ENCODE measurements around the gene SRGAP3.

GRCh38 chr3:9135930-9136525, 113.4 kb downstream of the SRGAP3 start:
- TF ChIP-seq CTCF (IDR thresholded peaks at IDR 0.05) (no peak), EZH2 (IDR thresholded peaks at IDR 0.05; ENCODE audit: borderline replicate concordance, insufficient read depth, low read depth, low read length, poor library complexity, severe bottlenecking) (no peak)

Measured in B cell (primary cell).